CD4-positive, alpha-beta T cell treated with Interleukin-4 for 1 hour (primary cell): ENCODE measurements around the gene DNAH17.

Experiments
- DNase-seq, 2 donors: peaks; one replicate each; pipeline ENCODE4 v3.0.0-alpha.2; 2020 to 2022

The DNAH17 gene

DNA sequence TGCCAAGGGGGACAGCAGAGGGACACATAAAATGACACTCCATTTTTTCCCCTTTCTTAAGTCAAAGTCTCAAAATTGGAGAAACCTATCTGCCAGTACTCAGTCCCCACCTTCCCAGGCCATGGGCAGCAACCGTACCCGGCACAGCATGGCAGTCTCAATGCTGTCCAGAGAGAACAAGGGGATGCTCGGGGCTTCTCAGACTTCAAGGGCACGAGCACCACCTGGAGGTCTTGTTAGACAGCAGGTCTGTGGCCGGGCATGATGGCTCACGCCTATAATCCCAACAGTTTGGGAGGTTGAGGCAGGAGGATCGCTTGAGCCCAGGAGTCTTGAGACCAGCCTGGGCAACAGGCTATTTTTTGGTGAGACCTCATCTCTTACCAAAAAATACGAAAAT lies 3.2 kb downstream of the DNAH17 start:
- no peak for DNase-seq

DNA sequence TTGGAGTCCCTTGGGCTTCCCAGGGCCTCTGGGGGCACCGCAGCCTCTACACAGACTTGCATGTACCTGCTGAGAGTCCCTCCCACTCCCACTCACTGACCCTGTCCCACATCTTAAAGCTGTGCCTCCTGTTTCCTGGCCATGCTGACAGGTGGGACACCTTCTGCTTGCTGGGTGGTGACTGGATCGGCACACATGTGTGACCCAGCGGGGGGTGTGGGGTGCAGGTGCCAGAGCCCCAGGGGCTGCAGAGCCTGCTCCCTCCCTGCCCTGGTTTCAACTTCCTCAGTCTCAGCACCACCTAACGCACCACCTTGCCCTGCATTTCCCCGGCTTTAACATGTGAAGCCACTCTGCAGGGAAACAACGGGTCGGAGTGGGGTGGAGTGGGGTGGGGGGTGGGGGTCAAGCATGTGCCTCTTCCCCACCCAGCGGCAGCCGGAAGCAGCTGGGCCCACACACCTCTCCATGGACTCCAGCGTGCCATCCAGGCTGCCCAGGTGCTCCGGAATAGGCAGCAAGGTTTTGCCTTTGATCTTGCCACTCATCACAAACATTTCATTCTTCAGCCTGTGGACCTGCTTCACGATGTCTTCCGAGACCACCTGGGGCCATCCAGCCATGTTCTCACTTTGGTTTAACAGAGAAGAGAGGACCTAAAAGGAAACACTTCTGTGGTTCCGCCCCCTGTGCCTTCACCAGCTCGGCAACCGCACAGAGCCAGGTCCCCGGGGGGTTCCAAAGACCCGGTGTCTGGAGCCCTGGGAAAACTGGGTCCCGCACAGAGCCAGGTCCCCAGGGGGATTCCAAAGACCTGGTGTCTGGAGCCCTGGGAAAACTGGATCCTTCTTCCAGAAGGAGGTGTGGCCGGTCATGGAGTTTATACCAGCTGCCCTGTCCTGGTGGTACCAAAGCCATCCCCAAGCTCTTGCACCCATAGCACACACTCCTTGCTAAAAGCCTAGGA lies 4.7 kb downstream of the DNAH17 start:
- DNase-seq = no peak

DNA sequence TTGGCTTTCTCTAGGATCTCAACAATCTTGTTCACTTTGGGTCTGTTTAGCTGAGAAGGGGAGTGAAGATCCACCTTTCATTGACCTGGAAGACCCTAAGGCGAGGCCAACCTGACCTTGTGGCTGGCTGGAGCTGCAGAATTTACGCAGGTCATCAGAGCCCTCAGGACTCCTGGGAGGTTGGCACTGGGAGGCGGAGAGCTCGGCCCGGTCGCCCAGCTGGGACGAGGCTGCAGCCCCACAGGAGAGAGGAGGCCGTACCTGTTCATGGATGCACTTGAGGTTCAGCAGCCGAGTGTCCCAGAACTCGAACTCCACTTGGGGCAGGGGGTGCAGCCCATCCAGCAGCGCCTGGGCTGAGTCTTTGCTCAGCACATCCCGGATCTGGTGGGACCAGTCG lies 5.9 kb downstream of the DNAH17 start:
- no peak for DNase-seq

DNA sequence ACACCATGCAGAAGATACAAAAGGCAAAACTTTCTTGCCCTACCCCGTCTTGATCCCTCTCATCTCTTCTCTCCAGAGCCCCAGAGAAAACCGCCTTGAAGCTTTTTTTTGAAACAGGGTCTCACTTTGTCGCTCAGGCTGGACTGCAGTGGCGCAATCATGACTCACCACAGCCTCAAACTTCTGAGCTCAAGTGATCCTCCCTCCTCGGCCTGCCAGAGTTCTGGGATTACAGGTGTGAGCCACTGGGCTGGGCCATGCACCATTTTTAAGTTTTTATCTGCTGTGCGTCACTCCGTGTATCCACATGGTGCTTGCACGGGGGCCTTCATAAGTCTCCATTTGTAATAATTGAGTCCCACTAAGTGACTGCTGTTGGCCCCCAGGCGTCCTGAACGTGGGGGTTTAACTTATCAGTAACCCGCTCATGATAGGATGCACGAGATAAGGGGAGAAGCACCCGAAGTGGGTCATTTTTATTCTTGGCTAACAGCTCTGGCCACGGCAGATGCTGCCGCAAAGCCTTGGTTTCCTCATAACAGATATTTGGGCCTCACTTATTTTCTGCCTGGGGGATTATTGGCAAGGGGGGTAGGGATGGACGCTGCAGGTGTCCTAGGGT lies 8.6 kb downstream of the DNAH17 start:
- DNase-seq = peak in 1 of 2 donors; percentile 28

DNA sequence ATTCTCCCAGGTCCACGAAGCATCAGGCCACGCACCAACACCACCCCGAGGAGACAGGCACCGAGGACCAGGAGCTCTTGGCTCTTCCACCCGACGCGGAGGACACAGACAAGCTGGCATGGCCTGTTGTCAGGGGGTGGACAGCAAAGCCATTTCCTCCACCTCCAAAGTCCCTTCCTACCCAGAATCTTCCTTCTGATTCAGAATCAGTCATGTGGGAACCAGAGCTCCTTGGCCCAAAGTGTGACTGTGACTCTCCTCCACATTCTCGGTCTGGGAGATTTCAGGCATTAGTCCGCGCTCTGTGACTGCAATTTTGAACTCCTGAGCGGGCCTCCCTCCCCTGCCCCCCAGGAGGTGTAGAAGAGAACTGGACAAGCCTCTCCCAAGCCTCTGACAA lies 9.2 kb downstream of the DNAH17 start:
- no peak for DNase-seq

DNA sequence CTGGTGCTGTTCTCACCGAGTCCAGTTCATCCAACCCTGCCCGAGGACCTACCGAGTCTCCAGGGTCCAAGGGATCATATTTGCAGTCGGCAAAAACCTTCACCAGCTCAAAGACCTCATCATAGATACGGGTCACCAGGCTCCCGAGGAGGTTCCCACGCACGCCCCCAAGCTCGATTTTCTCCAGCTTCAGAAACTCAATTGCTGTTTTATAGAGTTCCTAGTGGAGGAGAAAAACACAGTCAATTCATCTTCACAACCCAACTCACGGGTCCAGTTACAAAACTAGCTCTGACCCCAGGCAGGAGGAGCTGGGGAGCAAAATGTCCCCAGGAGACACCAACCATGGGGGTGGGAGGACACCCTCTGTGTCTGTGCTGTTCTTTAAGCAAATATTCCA lies 10.2 kb downstream of the DNAH17 start:
- DNase-seq = no peak

DNA sequence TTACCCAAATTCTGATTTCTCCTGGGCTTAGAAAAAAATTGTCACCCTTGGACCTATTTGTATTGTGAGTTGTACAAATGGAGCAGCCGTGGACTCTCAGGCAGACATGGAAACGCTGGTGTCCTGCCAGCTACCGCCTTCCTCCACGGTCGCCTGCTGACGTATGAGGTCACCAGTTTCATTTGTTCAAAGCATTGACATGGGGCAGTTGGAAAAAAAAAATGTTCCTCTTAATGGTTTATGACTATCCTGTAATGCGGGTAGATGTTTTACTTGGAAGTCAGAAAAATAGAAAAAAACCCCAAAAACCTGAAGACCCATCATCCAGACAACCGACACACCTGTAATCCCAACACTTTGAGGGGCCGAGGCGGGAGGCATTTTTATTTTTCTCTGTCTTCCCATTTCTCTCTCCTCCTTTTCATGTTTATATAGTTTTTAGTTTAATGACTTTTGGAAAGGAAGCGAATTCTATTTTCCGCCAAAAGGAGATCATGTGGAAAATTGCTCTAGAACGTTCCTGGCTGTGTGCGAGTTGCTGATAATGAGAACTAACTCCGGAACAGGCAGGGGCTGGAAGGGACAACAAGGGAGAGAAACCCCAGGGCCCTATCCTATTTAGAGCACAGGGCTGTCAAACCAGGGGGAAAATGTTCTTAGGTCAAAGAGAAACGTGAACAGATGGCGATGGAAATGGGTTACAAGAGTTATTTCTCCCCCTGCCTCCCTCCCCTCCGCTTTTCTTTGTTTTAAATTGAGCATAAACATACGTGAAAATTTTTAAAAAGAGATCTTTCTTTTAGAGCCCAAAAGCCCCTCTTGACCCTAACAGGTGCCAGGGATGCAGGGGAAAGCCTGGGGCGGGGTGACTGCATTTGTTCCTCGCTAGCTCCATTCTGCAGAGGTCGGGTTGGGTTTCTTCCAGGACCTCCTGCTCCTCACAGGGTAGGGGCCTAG lies 13.7 kb downstream of the DNAH17 start:
- DNase-seq = no peak

DNA sequence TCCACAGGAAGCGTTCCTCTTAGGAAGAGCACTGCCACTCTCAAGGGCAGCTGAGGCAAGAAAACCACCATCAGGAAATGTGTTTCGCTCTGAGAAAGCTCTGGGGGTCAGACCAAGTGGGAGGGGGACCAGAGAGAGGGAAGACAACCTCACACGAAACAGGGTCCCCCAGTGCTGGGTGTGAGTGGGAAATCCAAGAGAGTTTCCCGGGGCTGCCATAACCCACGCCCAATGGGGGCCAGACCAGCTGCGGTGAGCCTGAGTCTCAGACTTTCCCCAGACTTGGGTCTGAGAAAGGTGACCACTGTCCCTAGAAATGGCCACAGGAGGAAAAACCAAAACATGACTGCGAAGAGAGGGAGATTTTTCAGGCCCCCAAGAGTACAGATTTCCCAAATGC lies 14.5 kb downstream of the DNAH17 start:
- no peak for DNase-seq

DNA sequence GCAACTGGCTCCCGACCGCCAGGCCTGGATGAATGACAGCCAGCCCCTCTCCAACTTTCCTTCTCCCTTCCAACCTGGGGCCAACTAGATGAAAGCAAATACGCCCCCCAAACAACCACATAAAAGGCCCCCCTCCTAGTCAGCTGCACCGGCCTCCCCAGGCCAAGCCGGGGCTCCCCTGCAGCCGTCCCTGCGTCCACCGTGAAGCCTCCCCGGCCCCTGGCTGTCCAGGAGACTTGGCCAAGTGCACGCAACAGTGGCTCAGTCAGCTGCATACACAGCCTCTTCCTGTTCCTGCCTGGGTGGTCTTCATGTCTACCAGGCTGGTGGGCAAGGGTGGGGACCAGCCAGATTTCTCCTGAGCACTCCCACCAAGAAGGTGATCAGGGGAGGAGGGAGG lies 16.0 kb downstream of the DNAH17 start:
- DNase-seq = no peak

DNA sequence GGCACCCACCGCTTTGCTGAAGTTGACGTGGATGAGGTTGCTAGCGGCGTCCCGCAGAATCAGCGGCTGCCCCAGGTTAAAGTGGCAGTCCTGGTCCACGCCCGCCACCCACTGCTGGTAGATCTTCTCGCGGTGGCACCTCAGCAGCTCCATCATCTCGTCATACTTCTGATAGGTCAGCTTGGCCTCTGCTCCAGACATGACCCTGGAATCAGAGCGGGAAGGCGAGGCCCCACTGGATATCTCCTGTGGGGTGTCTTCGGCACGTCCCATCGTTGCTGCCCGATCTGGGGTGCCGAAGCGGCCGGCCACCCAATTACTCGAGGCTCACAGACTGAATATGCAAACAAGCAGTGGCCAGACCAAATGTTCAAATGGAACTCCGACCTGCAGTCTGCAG lies 16.5 kb downstream of the DNAH17 start:
- no peak for DNase-seq

DNA sequence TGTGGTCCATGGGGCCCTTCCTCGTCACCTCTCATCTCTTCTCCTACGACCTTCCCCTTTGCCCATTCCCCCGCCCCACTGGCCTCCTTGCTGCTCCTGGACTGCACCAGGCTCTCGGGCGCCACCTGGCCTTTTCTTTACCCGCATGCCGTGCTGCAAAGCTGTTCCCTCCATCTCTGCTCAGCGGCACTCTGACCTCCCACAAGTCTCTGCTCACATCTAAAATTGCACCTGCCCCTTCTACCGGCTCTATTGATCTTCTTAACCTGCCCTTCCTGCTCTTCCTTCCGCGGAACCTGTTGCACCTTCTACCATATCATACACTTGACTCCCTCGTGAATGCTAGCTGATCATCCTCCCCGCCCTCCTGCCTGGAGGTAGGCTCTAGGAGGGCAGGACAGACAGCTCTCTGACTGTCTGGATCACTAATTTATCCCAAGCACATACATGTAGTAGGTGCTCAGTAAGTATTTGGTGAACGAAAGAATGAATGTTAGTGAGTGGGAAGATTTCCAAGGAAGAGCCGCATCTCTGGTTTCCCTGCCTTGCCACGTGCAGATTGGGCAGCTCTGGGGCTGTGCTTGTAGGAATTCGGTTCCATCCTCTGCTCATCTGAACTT lies 17.3 kb downstream of the DNAH17 start:
- DNase-seq = peak in 1 of 2 donors; percentile 4

DNA sequence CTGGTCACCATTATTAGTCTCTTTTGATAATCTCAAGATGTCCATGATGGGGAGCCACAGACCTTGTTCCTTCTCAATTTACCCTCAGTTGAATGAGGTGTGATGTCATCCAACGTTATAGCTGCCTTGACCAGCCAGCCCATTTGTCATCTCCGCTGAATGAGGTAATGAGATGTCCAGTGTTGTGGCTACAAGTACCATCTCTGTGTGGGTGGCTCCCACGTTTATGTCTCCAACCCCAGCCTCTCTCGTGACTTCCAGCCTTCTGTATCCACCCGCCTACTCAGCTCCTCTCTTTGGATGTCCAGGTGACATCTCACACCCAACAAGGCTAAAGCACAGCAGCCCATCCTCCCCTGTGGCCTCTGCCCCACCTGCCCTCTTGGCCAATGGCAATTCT lies 18.2 kb downstream of the DNAH17 start:
- DNase-seq = no peak

DNA sequence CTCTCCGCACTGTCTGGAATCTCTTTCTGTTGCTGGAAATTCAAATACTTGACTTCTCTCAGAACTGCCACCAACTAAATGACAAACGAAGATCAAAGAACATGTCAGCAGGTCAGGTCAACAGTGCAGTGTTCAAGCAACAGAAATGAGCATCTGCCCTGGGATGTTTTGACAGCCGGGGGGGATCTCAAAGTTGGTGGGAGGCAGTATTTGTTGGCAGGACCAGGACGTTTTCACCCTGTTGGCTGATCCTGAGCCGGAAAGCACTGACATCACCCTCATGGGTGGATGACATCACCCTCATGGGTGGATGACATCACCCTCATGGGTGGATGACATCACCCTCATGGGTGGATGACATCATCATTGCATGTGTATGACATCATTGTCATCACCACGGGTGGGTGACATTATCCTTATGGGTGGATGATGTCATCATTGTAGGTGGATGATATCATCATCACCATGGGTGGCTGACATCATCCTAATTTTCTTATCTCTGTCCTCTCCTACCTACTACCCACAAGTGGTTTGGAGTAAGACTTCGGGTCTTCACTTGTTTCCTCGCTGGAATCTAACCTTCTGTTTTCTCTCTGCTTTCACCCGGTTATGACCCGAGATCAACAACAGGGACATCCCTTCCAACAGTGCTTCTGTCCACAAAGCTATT lies 18.9 kb downstream of the DNAH17 start:
- DNase-seq = peak in 1 of 2 donors; percentile 15

DNA sequence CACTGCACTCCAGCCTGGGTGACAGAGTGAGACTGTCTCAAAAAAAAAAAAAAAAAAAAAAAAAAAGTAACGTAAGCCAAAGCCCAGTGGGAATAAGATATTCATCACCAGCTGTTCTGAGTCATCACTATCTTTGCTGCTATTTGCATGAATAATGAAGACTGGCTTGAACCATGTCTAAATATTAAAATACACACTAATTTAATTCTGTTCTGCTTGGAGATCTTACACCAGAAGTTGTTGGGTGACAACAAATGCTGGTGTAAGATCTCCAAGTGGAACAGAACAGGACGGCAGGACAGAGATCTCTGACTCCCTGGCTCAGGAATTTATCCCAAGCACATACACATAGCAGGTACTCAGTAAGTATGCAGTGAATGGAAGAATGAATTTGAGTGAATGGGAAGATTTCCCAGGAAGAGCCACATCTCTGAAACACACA lies 19.6 kb downstream of the DNAH17 start:
- DNase-seq = no peak

DNA sequence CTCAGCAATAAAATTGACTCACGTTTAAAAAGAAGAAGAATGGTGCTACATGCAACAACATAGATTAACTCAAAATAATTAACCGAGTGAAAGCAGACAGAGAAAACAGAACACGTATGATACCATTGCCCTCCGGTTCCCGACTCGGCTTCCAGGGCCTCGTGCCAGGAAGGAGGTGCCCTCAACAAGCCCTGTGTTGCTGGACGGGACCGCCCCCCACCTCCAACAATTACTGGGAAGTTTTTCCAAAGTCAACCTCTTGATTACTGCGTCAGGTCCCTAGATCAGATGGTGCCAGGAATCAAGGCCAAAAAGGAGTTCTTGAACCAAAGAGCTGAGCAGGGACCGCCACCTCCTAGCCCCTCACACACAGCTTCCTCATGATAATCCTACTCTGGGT lies 20.4 kb downstream of the DNAH17 start:
- DNase-seq = no peak

DNA sequence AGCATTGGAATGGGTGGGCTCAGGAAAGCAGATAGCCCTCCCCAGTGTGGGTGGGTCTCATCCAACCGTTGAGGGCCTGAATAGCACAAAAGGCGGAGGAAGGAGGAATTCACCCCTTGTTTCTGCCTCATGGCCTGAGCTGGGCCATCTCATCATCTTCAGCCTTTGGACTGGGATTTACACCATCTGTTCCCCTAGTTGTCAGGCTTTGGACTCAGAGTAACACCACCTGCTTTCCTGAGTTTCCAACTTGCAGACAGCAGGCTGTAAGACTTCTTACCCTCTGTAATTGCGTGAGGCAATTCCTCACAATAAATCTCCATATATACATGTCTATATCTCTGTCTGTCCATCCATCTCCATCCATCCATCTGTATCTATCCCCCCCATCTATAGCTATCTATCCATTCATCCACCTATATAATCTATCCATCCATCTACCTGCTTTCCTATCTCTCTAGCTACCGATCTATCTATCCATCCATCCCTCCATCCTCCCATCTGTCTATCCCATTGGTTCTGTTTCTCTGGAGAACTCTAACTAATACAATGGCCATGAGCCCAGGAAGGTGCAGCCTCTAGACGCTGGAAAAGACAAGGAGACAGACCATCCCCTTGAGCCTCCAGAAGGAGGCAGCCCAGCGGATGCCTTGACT lies 21.3 kb downstream of the DNAH17 start:
- no peak for DNase-seq

DNA sequence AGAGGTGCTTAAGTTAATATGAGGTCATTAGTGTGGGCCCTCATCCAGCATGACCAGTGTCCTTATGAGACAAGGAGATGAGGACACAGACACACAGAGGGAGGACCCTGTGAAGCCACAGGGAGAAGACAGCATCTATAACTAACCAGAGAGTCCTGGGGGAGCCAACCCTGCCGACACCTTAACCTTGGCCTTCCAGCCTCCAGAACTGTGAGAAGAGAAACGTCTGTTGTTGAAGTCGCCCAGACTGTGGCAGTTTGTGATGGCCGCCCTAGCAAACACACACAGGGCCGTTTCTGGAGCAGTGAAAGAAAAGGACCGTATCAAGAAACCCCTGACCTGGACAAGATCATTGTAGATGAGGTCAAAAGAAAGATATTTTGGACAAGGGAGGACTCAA lies 26.7 kb downstream of the DNAH17 start:
- no peak for DNase-seq

DNA sequence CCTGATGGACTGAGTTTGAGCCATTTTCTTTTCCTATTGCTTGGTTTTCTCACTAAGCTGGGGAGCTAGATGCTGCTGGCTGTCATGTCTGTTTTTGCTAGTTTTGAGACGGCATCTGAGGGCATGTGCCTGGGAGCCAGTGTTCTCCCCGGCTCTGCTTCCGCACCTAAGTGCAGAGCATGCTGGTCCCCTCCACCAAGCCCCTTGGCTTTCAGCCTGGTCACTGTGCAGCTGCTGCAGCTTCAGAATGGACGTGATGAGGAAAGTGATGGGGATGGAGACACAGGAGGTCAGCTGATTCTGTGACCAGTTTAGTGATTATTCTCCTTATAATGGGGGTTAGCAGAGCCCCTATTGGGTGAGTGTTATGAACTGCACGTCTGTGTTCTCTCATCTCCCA lies 28.5 kb downstream of the DNAH17 start:
- DNase-seq = no peak

DNA sequence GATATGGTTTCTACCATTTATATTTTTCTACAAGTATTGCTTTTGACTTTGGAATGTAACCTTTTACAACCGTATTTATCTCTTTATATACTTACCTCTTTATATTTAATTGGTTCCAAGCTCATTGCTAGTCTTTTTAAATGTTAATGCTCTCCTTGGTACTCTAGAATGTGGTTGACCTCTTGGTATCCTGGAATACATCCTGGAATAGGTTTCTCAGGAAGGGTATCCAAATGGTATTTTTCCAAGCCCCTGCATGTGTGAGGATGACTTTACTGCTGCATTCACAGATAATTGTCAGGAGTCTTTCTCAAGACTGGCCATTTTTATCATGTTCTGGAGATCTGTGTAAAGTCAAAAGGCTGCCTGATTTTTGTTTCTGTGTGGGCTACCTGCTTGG lies 30.2 kb downstream of the DNAH17 start:
- no peak for DNase-seq

DNA sequence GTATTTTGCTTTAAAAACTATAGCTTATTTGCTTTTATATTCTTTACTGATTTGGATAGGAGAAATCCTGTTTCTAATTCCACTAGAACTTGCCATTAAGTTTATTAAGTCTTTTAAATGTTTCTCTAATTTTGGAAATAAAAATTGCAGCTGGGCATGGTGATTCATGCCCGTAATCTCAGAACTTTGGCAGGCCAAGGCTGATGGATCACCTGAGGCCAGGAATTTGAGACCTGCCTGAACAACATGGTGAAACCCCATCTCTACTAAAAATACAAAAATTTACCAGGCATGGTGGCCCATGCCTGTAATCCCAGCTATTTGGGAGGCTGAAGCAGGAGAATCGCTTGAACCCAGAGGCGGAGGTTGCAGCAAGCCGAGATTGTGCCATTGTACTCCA lies 30.7 kb downstream of the DNAH17 start:
- no peak for DNase-seq
